H9 (cell line): ENCODE data around the gene CSRP1. TPM values are rescaled to one million over a fixed set of nuclear protein-coding genes. Genes with fewer than 3 reads are reported as not detected.

Source experiments
- DNase-seq: peaks from one replicate; pipeline ENCODE4 v3.0.0-alpha.2; 2017
- H2AFZ ChIP-seq: one replicate; pipeline ENCODE4 v1.6.1; 2013; ENCODE audit warnings: mild to moderate bottlenecking, low read length, control low read depth, moderate library complexity
- H2AK5ac ChIP-seq: 2 replicates; pipeline ENCODE4 v1.6.1; 2013; ENCODE audit warnings: low read length, control low read depth, mixed read lengths; ENCODE audit not compliant: insufficient read length
- H2BK120ac ChIP-seq: one replicate; pipeline ENCODE4 v1.6.1; 2013; ENCODE audit warnings: low read depth, mild to moderate bottlenecking, low read length, control low read depth, inconsistent platforms; ENCODE audit not compliant: poor library complexity, severe bottlenecking
- H2BK12ac ChIP-seq: 2 replicates; pipeline ENCODE4 v1.6.1; 2013; ENCODE audit warnings: low read length, control low read depth, mixed read lengths, low read depth; ENCODE audit not compliant: insufficient read length
- H2BK15ac ChIP-seq: 2 replicates; pipeline ENCODE4 v1.6.1; 2013; ENCODE audit warnings: low read depth, low read length, control low read depth
- H2BK20ac ChIP-seq: one replicate; pipeline ENCODE4 v1.6.1; 2013; ENCODE audit warnings: low read depth, mild to moderate bottlenecking, low read length, control low read depth, inconsistent platforms; ENCODE audit not compliant: poor library complexity, severe bottlenecking
- H2BK5ac ChIP-seq: 2 replicates; pipeline ENCODE4 v1.6.1; 2013; ENCODE audit warnings: low read length, control low read depth, mixed read lengths; ENCODE audit not compliant: insufficient read length
- H3K14ac ChIP-seq: 2 replicates; pipeline ENCODE4 v1.6.1; 2013; ENCODE audit warnings: low read length, control low read depth; ENCODE audit not compliant: insufficient read depth
- H3K18ac ChIP-seq: 2 replicates; pipeline ENCODE4 v1.6.1; 2013; ENCODE audit warnings: low read depth, mild to moderate bottlenecking, mixed read lengths, low read length, control low read depth; ENCODE audit not compliant: insufficient read length
- H3K23ac ChIP-seq: 2 replicates; pipeline ENCODE4 v1.6.1; 2013; ENCODE audit warnings: low read length, control low read depth, mixed read lengths, low read depth; ENCODE audit not compliant: insufficient read length
- H3K23me2 ChIP-seq: 2 replicates; pipeline ENCODE4 v1.6.1; 2013; ENCODE audit warnings: low read depth, mild to moderate bottlenecking, mixed read lengths, low read length, control low read depth; ENCODE audit not compliant: insufficient read length, poor library complexity, severe bottlenecking
- H3K27ac ChIP-seq: 2 replicates; pipeline ENCODE4 v1.5.1; 2013; ENCODE audit warnings: low read length, control low read depth, mixed read lengths, low read depth; ENCODE audit not compliant: insufficient read length
- H3K27me3 ChIP-seq: 2 replicates; pipeline ENCODE4 v1.6.1; 2013; ENCODE audit warnings: low read length, control low read depth, inconsistent platforms; ENCODE audit not compliant: insufficient read depth
- H3K4ac ChIP-seq: 2 replicates; pipeline ENCODE4 v1.6.1; 2013; ENCODE audit warnings: low read depth, mild to moderate bottlenecking, control low read depth, inconsistent platforms, low read length, moderate library complexity
- H3K4me1 ChIP-seq: 2 replicates; pipeline ENCODE4 v1.6.1; 2013; ENCODE audit warnings: low read length, control low read depth, inconsistent platforms; ENCODE audit not compliant: insufficient read depth
- H3K4me2 ChIP-seq: 2 replicates; pipeline ENCODE4 v1.6.1; 2013; ENCODE audit warnings: low read length, control low read depth, mixed read lengths; ENCODE audit not compliant: insufficient read length, insufficient read depth
- H3K56ac ChIP-seq: 2 replicates; pipeline ENCODE4 v1.6.1; 2013; ENCODE audit warnings: low read depth, mild to moderate bottlenecking, mixed read lengths, low read length, control low read depth; ENCODE audit not compliant: insufficient read length
- H3K79me1 ChIP-seq: 2 replicates; pipeline ENCODE4 v1.6.1; 2013; ENCODE audit warnings: low read depth, mild to moderate bottlenecking, moderate library complexity, low read length, control low read depth, inconsistent platforms; ENCODE audit not compliant: insufficient read depth, poor library complexity, severe bottlenecking
- H3K79me2 ChIP-seq: 2 replicates; pipeline ENCODE4 v1.6.1; 2013; ENCODE audit warnings: low read length, control low read depth, inconsistent platforms; ENCODE audit not compliant: insufficient read depth
- H3K9ac ChIP-seq: 2 replicates; pipeline ENCODE4 v1.6.1; 2013; ENCODE audit warnings: low read length, control low read depth, mixed read lengths; ENCODE audit not compliant: insufficient read length; ENCODE audit errors: extremely low read depth
- H3K9me3 ChIP-seq: one replicate; pipeline ENCODE4 v1.6.1; 2013; ENCODE audit warnings: low read depth, low read length, inconsistent platforms; ENCODE audit not compliant: control insufficient read depth
- H3T11ph ChIP-seq: one replicate; pipeline ENCODE4 v1.6.1; 2013; ENCODE audit warnings: mild to moderate bottlenecking, low read length, control low read depth, inconsistent platforms
- H4K20me1 ChIP-seq: one replicate; pipeline ENCODE4 v1.6.1; 2013; ENCODE audit not compliant: control insufficient read depth, insufficient read length, insufficient read depth
- H4K5ac ChIP-seq: 2 replicates; pipeline ENCODE4 v1.6.1; 2013; ENCODE audit warnings: low read depth, mild to moderate bottlenecking, mixed read lengths, low read length, control low read depth; ENCODE audit not compliant: insufficient read length
- H4K8ac ChIP-seq: replicated peaks from 2 replicates; pipeline ENCODE4 v1.6.1; 2013; ENCODE audit warnings: low read length, control low read depth, mixed read lengths, low read depth; ENCODE audit not compliant: insufficient read length
- H4K91ac ChIP-seq: 2 replicates; pipeline ENCODE4 v1.6.1; 2013; ENCODE audit warnings: low read depth, mild to moderate bottlenecking, moderate library complexity, mixed read lengths, low read length, control low read depth; ENCODE audit not compliant: insufficient read length
- H3K27ac Mint-ChIP-seq, 3 experiments: 2 replicates in 2 of 3; 3 replicates in 1 of 3; pipeline ENCODE4 v1.8.0; 2020 to 2021; ENCODE audit warnings: mixed read lengths in 3 of 3, mild to moderate bottlenecking in 1 of 3, moderate library complexity in 1 of 3
- H3K27me3 Mint-ChIP-seq: 2 replicates; pipeline ENCODE4 v1.8.0; 2021; ENCODE audit warnings: low read depth, mild to moderate bottlenecking, moderate library complexity, mixed read lengths
- H3K36me3 Mint-ChIP-seq, 3 experiments: 2 replicates in 2 of 3; 3 replicates in 1 of 3; pipeline ENCODE4 v1.8.0; 2020 to 2021; ENCODE audit warnings: low read depth in 3 of 3, mixed read lengths in 3 of 3; ENCODE audit not compliant: insufficient read depth in 1 of 3
- H3K4me1 Mint-ChIP-seq, 2 experiments: 2 replicates each; pipeline ENCODE4 v1.8.0; 2020; ENCODE audit warnings: mixed read lengths in 2 of 2
- H3K4me3 Mint-ChIP-seq, 2 experiments: 2 replicates in 1 of 2; 3 replicates in 1 of 2; pipeline ENCODE4 v1.8.0; 2020 to 2021; ENCODE audit warnings: mild to moderate bottlenecking in 2 of 2, mixed read lengths in 2 of 2, moderate library complexity in 1 of 2
- H3K9me3 Mint-ChIP-seq, 2 experiments: 2 replicates in 1 of 2; 3 replicates in 1 of 2; pipeline ENCODE4 v1.8.0; 2020; ENCODE audit warnings: mild to moderate bottlenecking in 2 of 2, mixed read lengths in 2 of 2, moderate library complexity in 1 of 2
- WGBS: extraction: QIAGEN DNeasy Blood & Tissue Kit; methylation state at CpG from one replicate; pipeline ENCODE4 v1.1.7; 2013; ENCODE audit warnings: missing lambda C conversion rate, low lambda C conversion rate, mixed read lengths; ENCODE audit not compliant: insufficient read length; ENCODE audit errors: extremely low coverage; 5-methylcytosine and 5-hydroxymethylcytosine counted together
- total RNA-seq: library from RNA; stranded (reverse); gene quantifications from 2 replicates; pipeline ENCODE4 v1.2.1, GENCODE V29; 2021
- TF ChIP-seq, protein P1 (sequence below): fragments of 200-600 bp; sonication (generic); conservative IDR thresholded peaks from 3 replicates; pipeline ENCODE4 v1.8.0; 2021; ENCODE audit warnings: antibody characterized with exemption, mild to moderate bottlenecking

Gene CSRP1
- total RNA-seq, 1 experiment from 2014 or later: 0.44 TPM

DNA sequence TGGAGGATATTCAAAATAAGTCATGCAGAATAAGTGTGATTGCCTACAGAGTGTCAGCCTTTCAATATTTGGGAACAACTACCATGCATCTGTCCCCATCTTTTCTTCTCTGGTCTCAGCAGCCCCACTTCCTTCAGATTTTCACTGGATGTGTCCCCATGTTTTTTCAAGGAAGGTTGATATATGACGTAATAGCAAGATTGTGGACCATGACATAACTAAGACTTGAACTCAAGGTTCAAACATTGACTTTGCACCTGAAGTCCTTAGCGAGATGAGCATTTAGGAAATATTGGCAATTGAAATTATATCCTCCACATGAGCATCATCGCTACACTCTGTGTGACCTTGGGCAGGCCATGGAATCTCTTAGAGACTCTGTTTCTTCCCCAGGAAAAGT is 37.8 kb upstream of the CSRP1 start:
- no CpG with 5 or more reads among the region's 3 CpGs for WGBS
- no peaks in the 10 kb centered on the region for H3K9me3 ChIP-seq

More for the DNA sequence above, 37.8 kb upstream of the CSRP1 start:
- Histone ChIP-seq H3K9ac (no peak overlapping the region), H2BK120ac (no peak overlapping the region), H2BK12ac (no peak overlapping the region), H3K23ac (no peak overlapping the region), H3K56ac (no peak overlapping the region), H2BK20ac (no peak overlapping the region), H4K8ac (no peak overlapping the region), H4K5ac (no peak overlapping the region), H3K23me2 (peaks cover 8% of the 10 kb centered on the region), H2AK5ac (no peak overlapping the region), H2AFZ (no peak overlapping the region), H3K79me2 (no peaks in the 10 kb centered on the region), H3K4me1 (no peaks in the 10 kb centered on the region; the same call in 1 of the 2 replicates), H3K14ac (no peak overlapping the region), H4K91ac (no peak overlapping the region), H2BK5ac (no peak overlapping the region), H3K79me1 (no peaks in the 10 kb centered on the region), H3K27ac (no peak overlapping the region), H3K18ac (no peak overlapping the region), H3T11ph (no peak overlapping the region), H3K4ac (no peak overlapping the region), H3K27me3 (peaks cover 7% of the 10 kb centered on the region; the same call in 1 of the 2 replicates), H4K20me1 (no peaks in the 10 kb centered on the region), H2BK15ac (no peak overlapping the region), H3K4me2 (no peak overlapping the region)
- no peak overlapping the region for H3K27ac Mint-ChIP-seq
- H3K9me3 Mint-ChIP-seq: peaks cover 0 to 6% of the 10 kb centered on the region in 2 experiments; a peak in 2 of 5 replicates
- no peak for DNase-seq
- TF ChIP-seq, protein P1, sequence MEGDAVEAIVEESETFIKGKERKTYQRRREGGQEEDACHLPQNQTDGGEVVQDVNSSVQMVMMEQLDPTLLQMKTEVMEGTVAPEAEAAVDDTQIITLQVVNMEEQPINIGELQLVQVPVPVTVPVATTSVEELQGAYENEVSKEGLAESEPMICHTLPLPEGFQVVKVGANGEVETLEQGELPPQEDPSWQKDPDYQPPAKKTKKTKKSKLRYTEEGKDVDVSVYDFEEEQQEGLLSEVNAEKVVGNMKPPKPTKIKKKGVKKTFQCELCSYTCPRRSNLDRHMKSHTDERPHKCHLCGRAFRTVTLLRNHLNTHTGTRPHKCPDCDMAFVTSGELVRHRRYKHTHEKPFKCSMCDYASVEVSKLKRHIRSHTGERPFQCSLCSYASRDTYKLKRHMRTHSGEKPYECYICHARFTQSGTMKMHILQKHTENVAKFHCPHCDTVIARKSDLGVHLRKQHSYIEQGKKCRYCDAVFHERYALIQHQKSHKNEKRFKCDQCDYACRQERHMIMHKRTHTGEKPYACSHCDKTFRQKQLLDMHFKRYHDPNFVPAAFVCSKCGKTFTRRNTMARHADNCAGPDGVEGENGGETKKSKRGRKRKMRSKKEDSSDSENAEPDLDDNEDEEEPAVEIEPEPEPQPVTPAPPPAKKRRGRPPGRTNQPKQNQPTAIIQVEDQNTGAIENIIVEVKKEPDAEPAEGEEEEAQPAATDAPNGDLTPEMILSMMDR: no peak
- H3K27me3 Mint-ChIP-seq: peaks cover 52% of the 10 kb centered on the region
- no peaks in the 10 kb centered on the region for H3K36me3 Mint-ChIP-seq
- H3K4me1 Mint-ChIP-seq: peaks cover 15 to 24% of the 10 kb centered on the region in 2 experiments
- H3K4me3 Mint-ChIP-seq: no peak overlapping the region
